Vagina (tissue), 2 donors: ENCODE results near the gene TDRD9.

ENCODE experiments used
- CTCF ChIP-seq, 3 experiments: fragments of 450-650 bp in 2 of 3; fragments of 200-600 bp in 1 of 3; sonication (generic) in 1 of 3; IDR thresholded peaks; one replicate each; pipeline ENCODE4 v1.5.1; 2017 to 2019; ENCODE audit warnings: antibody characterized with exemption in 3 of 3, mild to moderate bottlenecking in 2 of 3, moderate library complexity in 2 of 3
- POLR2A ChIP-seq, 2 donors: fragments of 450-650 bp; IDR thresholded peaks; one replicate each; pipeline ENCODE4 v1.6.1; 2017; ENCODE audit warnings: antibody characterized with exemption in 2 of 2, mild to moderate bottlenecking in 2 of 2, moderate library complexity in 2 of 2

GRCh38 chr14:103927566-103927965 is 690 bp upstream of the TDRD9 start:
- TF ChIP-seq CTCF (IDR thresholded peaks at IDR 0.05) (no peak), POLR2A (IDR thresholded peaks at IDR 0.05) (no peak)
